MM.1S (cell line): ENCODE results near the gene SIAE.

Source experiments
- DNase-seq: peaks from one replicate; pipeline ENCODE4 v3.0.0-alpha.2; 2015
- H2AFZ ChIP-seq: fragments of 300-600 bp; sonication (generic); 2 replicates; pipeline ENCODE4 v1.6.0; 2016; ENCODE audit warnings: antibody characterized with exemption, low read length
- H3F3A ChIP-seq: fragments of 300-600 bp; sonication (generic); 2 replicates; pipeline ENCODE4 v1.6.1; 2016; ENCODE audit warnings: mild to moderate bottlenecking, antibody characterized with exemption, low read length, moderate library complexity, mixed read lengths; ENCODE audit not compliant: insufficient read depth
- H3K27ac ChIP-seq: fragments of 300-600 bp; sonication (generic); 2 replicates; pipeline ENCODE4 v1.5.1; 2016; ENCODE audit warnings: mild to moderate bottlenecking, low read length
- H3K27me3 ChIP-seq: fragments of 300-600 bp; sonication (generic); replicated peaks from 2 replicates; pipeline ENCODE4 v1.6.0; 2016; ENCODE audit warnings: low read length; ENCODE audit not compliant: insufficient read depth
- H3K36me3 ChIP-seq: fragments of 300-600 bp; sonication (generic); replicated peaks from 2 replicates; pipeline ENCODE4 v1.6.1; 2016; ENCODE audit warnings: mild to moderate bottlenecking, low read length, mixed read lengths; ENCODE audit not compliant: insufficient read depth
- H3K4me1 ChIP-seq: fragments of 300-600 bp; sonication (generic); 2 replicates; pipeline ENCODE4 v1.6.1; 2016; ENCODE audit warnings: low read length, mixed read lengths
- H3K4me2 ChIP-seq: fragments of 300-600 bp; sonication (generic); 2 replicates; pipeline ENCODE4 v1.6.0; 2016; ENCODE audit warnings: low read depth, low read length
- H3K4me3 ChIP-seq: fragments of 300-600 bp; sonication (generic); 2 replicates; pipeline ENCODE4 v1.5.1; 2016; ENCODE audit warnings: low read length, mixed read lengths
- H3K79me2 ChIP-seq: fragments of 300-600 bp; sonication (generic); 2 replicates; pipeline ENCODE4 v1.6.1; 2016; ENCODE audit warnings: mixed run types, low read length, mixed read lengths
- H3K9ac ChIP-seq: fragments of 300-600 bp; sonication (generic); 2 replicates; pipeline ENCODE4 v1.6.1; 2016; ENCODE audit warnings: low read length, mixed read lengths
- H3K9me2 ChIP-seq: fragments of 300-600 bp; sonication (generic); replicated peaks from 2 replicates; pipeline ENCODE4 v1.6.1; 2016; ENCODE audit warnings: mild to moderate bottlenecking, low read length, mixed read lengths; ENCODE audit not compliant: insufficient read depth
- H3K9me3 ChIP-seq: fragments of 300-600 bp; sonication (generic); replicated peaks from 2 replicates; pipeline ENCODE4 v1.6.1; 2016; ENCODE audit warnings: mild to moderate bottlenecking, low read length, mixed read lengths; ENCODE audit not compliant: insufficient read depth
- H4K20me1 ChIP-seq: fragments of 300-600 bp; sonication (generic); 2 replicates; pipeline ENCODE4 v1.6.1; 2016; ENCODE audit warnings: mild to moderate bottlenecking, low read length, moderate library complexity, mixed read lengths; ENCODE audit not compliant: insufficient read depth
- CTCF ChIP-seq: fragments of 300-600 bp; sonication (generic); IDR thresholded peaks from 2 replicates; pipeline ENCODE4 v1.5.1; 2016; ENCODE audit warnings: antibody characterized with exemption, low read length, mixed read lengths
- EZH2 ChIP-seq: fragments of 300-600 bp; sonication (generic); optimal IDR thresholded peaks from 2 replicates; pipeline ENCODE3; 2017; ENCODE audit warnings: low read depth, mild to moderate bottlenecking, antibody characterized with exemption, low read length, mixed read lengths
- EZH2phosphoT487 ChIP-seq: fragments of 300-600 bp; sonication (generic); IDR thresholded peaks from 2 replicates; pipeline ENCODE4 v1.6.1; 2018; ENCODE audit warnings: antibody characterized with exemption, low read length

SIAE gene

GRCh38 chr11:124658986-124659385 lies 14.6 kb downstream of the SIAE start:
- H3K9me3 ChIP-seq, result no peaks in the 10 kb centered on the region
- DNase-seq, result no peak
- H3K9me2 ChIP-seq, result no peaks in the 10 kb centered on the region
- no peaks in the 10 kb centered on the region for H3F3A ChIP-seq
- TF ChIP-seq CTCF (no peak), EZH2phosphoT487 (no peak)
- no peaks in the 10 kb centered on the region for H3K27me3 ChIP-seq
- no peaks in the 10 kb centered on the region for H4K20me1 ChIP-seq
- H3K27ac ChIP-seq, result no peak overlapping the region
- no peak overlapping the region for H3K4me3 ChIP-seq
- no peak overlapping the region for H3K9ac ChIP-seq
- no peaks in the 10 kb centered on the region for H3K4me1 ChIP-seq
- no peaks in the 10 kb centered on the region for H3K79me2 ChIP-seq
- no peak overlapping the region for H2AFZ ChIP-seq
- no peaks in the 10 kb centered on the region for H3K36me3 ChIP-seq
- H3K4me2 ChIP-seq, result no peak overlapping the region

GRCh38 chr11:124658501-124658900 lies 15.0 kb downstream of the SIAE start:
- Histone ChIP-seq H3K27ac (no peak overlapping the region), H3K4me3 (no peak overlapping the region), H4K20me1 (no peaks in the 10 kb centered on the region), H2AFZ (no peak overlapping the region), H3F3A (no peaks in the 10 kb centered on the region), H3K36me3 (no peaks in the 10 kb centered on the region), H3K4me1 (no peaks in the 10 kb centered on the region), H3K9ac (no peak overlapping the region), H3K4me2 (no peak overlapping the region), H3K27me3 (no peaks in the 10 kb centered on the region), H3K9me3 (no peaks in the 10 kb centered on the region), H3K79me2 (no peaks in the 10 kb centered on the region), H3K9me2 (no peaks in the 10 kb centered on the region)
- no peak for DNase-seq
- TF ChIP-seq CTCF (no peak), EZH2phosphoT487 (no peak), EZH2 (no peak)

- no peak overlapping the region for H3K4me2 ChIP-seq
- no peak overlapping the region for H3K4me3 ChIP-seq
- DNase-seq, result no peak
- H3K9ac ChIP-seq, result no peak overlapping the region
- no peaks in the 10 kb centered on the region for H3K9me3 ChIP-seq
- H4K20me1 ChIP-seq, result no peaks in the 10 kb centered on the region
- H2AFZ ChIP-seq, result no peak overlapping the region
- no peaks in the 10 kb centered on the region for H3F3A ChIP-seq
- H3K27ac ChIP-seq, result no peak overlapping the region
- no peaks in the 10 kb centered on the region for H3K36me3 ChIP-seq
- no peaks in the 10 kb centered on the region for H3K27me3 ChIP-seq
- H3K4me1 ChIP-seq, result no peaks in the 10 kb centered on the region
- H3K9me2 ChIP-seq, result no peaks in the 10 kb centered on the region
- H3K79me2 ChIP-seq, result no peaks in the 10 kb centered on the region
- TF ChIP-seq EZH2 (no peak), EZH2phosphoT487 (no peak), CTCF (no peak)
These were observed 15.6 kb downstream of the SIAE start for GRCh38 chr11:124657904-124658303.
